GM12872 (cell line): ENCODE measurements around the gene SHLD1.

ENCODE experiments used
- TF ChIP-seq, protein P1 (sequence below): IDR thresholded peaks from 3 replicates; pipeline ENCODE4 v1.5.1; 2011; ENCODE audit warnings: low read depth, mild to moderate bottlenecking, low read length, moderate library complexity; ENCODE audit not compliant: insufficient read depth

Gene SHLD1

GRCh38 chr20:5766085-5766764 lies 16.0 kb downstream of the SHLD1 start:
- TF ChIP-seq, protein P1, sequence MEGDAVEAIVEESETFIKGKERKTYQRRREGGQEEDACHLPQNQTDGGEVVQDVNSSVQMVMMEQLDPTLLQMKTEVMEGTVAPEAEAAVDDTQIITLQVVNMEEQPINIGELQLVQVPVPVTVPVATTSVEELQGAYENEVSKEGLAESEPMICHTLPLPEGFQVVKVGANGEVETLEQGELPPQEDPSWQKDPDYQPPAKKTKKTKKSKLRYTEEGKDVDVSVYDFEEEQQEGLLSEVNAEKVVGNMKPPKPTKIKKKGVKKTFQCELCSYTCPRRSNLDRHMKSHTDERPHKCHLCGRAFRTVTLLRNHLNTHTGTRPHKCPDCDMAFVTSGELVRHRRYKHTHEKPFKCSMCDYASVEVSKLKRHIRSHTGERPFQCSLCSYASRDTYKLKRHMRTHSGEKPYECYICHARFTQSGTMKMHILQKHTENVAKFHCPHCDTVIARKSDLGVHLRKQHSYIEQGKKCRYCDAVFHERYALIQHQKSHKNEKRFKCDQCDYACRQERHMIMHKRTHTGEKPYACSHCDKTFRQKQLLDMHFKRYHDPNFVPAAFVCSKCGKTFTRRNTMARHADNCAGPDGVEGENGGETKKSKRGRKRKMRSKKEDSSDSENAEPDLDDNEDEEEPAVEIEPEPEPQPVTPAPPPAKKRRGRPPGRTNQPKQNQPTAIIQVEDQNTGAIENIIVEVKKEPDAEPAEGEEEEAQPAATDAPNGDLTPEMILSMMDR: no peak

DNA sequence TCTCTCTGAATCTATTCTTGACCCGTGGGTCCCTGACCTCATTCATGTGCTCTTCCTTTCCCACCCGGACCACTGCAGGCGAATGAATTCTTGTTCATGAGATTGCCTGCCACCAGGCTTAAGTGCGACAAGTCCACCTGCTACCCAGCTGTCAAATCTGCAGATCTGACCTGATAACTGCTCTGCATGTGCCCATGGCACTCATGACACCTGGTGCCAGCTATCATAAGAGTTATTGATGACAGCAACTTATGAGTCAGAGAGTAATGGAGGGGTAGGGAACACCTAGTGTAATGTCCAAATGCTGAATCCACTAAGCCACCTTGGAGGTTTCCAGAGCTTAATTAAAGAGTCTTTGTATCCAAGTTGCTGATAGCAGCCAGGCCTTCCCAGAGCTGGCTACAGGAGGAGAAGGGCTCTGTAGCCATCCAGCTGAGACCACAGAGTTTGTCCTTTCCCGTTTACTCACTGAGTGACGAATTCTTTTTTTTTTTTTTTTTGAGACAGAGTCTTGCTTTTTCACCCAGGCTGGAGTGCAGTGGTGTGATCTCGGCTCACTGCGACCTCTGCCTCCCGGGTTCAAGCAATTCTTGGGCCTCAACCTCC lies 17.4 kb downstream of the SHLD1 start:
- TF ChIP-seq, protein P1: no peak

- TF ChIP-seq, protein P1: no peak
Observed at GRCh38 chr20:5770231-5770986, 20.2 kb downstream of the SHLD1 start.

DNA sequence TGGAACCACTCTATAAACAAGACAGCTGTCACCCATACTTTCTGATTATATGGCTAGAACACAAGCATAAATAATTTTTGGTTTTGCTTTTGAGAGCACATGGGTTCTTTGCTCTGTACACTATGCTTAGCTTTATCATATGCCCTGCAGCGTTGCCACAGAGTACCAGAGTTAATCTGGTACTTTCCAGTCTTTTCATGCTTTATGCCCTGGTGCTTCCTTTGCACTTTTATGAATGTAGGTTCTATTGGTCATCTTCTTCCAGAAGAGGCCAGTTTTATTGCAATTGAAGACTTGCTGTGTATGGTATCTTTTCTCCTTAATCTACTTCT lies 20.8 kb downstream of the SHLD1 start:
- TF ChIP-seq, protein P1: no peak

DNA sequence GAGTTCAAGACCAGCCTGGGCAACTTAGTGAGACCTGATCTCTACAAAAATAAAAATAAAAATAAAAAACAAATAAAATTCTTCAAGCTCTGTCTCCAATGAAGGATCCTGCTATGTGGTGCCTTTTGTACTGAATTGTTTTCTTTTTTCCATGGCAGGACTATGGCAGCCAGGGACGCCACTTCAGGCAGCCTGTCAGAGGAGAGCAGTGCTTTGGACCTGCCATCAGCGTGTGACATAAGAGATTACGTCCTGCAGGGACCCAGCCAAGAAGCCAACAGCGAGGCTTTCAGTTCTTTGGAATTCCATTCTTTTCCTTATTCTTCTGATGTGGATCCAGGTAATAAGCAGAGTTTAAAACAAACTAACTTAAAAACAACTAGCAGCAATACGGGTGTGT lies 22.5 kb downstream of the SHLD1 start:
- TF ChIP-seq, protein P1: no peak

DNA sequence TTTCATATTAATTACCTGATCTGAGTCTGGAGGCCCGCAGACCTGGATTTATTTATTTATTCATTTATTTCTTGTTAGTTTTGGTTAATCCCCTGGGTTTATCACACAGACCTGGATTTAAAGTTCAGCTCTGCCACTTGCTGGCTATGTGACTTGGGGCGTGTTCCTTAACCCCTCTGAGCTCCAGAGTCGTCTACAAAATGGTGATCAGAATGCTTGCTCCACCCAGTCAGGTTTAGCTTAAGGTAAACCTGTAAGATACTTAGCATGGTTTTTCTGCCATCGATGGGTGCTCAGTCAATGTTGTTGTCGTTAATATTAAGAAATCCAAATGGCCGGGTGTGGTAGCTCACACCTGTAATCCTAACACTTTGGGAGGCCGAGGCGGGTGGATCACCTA lies 23.4 kb downstream of the SHLD1 start:
- TF ChIP-seq, protein P1: no peak

GRCh38 chr20:5776077-5776476 lies 25.9 kb downstream of the SHLD1 start:
- TF ChIP-seq, protein P1: no peak
